Middle frontal gyrus (tissue), 1 donor: ENCODE measurements around the gene GRM5.

ENCODE experiments used
- DNase-seq: peaks from one replicate; pipeline ENCODE4 v3.0.0-alpha.2; 2015; ENCODE audit warnings: low spot score; ENCODE audit errors: extremely low spot score

The GRM5 gene

DNA sequence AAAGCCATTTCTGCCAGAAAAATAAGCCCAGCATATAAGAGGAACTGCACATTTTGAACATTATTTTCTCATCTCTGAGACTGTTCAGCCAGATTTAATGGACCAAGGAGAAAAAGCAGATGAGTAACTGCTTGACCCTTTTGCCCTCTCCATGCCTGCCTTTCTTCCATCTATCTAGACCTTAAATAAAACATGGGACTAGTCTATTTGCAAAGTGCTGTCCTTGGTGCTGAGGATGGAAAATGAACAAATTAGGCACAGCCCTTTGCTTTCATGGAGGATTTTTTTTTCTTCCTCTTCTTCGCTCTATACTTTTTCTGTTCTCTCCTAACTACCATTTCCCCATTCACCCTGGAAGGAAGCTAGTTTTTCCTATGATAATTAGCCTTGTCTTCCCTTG lies 361.3 kb downstream of the GRM5 start:
- no peak for DNase-seq

DNA sequence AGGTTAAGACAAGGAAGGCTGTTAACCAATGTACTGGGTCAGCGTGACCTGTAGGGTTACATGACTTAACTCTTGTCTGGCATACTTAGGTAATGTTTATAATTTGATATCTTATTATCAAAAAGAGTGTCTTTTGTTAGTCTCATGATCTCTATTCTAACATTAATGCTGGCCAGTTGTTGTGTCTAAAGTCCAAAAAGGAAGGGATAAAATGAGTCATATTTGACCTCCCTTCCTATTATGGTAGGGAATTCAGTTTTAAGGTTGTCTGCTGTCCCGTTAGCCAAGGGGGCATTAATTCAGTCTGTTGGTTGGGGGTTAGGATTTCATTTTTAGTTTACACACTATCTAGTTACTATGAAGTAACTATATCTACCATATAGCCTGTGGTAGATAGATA lies 364.0 kb downstream of the GRM5 start:
- DNase-seq, result no peak

DNA sequence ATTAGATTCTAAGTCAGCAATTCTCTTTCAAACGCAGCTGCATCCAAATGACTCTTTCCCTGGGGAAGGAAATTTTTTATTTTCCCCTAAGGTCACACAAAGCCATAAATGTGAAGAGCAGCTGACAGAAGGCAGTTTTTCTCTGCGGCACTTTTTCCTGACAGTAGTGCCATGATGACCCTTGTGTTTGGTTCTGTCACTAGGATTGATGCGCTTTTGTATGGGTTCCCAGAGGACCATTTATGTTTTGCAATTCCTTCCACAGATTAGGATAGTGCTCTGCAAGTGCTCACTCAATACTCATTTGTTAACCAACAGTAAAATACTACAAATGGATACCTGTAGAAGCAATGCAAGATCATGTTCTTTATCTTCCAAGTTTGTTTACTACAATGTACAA lies 368.6 kb downstream of the GRM5 start:
- DNase-seq, result no peak

DNA sequence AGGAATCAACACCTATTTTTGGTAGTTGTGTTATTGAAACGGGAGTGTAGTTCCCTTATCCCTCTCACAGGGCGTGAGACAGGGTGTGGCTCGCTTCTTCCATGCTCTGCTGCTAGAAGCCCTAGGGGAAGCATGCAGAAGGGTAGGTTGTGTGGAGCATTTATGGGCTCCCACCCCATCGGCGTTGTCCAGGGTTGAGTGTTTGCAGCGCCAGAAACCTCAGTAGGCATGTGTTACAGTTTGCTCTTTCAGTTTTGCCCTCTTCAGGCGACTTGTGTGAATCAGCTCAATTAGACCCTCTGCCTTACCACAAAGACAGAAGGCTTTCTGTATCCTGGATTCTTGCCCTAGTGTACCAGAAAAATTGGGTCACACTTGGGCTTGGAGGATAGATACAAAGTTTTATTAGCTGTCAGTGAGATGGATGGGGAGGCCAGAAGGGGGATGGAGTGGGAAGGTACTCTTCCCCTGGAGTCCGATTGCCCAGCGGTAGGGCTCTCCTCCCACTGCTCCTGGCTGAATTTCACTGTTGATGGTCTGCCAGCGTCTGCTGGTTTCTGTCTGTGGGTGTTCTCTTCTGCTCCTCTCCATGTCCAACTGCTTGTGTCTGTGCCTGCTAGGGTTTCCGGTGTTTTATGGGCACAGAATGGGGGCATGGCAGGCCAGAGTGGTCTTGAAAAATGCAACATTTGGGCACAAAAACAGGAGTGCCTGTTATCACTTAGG lies 369.9 kb downstream of the GRM5 start:
- no peak for DNase-seq

DNA sequence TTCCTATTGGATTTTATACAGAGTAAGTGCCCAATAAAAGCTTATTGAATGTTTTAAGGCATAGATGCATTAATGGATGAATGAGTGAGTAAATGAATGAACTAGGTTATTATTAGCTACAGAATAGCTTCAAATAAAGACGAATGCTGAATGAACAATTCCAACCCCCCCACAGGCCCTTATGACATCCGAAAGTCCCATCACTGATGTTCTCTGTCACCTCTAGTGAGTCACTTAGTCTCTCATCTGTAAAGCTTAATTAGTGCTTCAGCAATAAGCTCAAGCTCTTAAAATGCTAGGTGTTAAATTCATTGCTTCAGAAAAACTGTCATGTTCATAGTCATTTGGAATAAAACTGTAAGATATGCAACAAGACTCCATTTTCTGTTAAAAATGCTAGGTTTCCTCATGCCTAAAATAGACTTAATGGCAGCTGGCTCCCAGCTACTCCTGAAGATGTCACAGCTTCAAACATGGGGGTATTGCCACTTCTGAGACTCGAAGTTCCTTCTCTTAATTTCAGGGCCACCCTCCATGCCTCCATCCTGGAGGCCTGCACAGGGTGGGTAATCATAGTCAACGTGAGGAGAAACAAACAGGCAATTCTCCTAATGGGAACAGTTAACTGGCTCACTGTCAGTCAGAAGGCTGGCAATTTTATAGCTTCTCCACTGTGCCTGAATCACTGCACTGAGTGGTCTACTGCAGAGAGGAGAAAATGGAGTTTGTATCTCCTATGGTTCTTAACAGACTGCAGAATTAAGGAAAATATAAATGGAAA lies 373.3 kb downstream of the GRM5 start:
- no peak for DNase-seq

DNA sequence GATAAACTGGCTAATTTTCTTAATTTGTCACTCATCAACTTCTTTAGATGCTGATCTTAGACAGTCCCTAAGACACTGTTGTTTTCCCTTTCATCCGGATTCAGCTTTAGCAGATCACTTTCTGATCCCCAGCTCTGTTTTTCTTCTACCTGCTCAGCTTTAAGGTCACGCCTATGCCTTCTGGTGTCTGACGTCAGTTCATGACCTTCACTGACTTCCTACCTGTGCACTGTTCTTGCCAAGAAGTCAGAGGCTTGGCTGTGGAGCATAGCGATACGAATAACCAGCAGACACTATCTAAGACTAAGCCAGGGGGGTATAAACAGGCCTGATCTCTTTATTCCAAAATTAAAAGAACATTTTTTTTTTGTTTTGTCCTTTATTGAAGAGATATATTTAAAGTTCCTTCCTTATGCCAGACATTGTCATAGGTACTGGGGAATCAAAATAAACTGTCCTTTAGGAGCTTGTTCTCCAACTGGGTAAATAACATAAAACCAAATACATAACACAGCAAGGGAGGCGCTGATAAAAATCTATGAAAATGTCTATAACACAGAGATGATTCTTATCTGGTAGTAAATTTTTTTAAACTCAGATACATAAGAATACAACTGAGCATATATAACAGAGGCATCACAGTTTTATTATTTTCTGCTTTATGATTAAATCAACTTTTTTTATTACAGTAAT lies 376.1 kb downstream of the GRM5 start:
- DNase-seq, result no peak

DNA sequence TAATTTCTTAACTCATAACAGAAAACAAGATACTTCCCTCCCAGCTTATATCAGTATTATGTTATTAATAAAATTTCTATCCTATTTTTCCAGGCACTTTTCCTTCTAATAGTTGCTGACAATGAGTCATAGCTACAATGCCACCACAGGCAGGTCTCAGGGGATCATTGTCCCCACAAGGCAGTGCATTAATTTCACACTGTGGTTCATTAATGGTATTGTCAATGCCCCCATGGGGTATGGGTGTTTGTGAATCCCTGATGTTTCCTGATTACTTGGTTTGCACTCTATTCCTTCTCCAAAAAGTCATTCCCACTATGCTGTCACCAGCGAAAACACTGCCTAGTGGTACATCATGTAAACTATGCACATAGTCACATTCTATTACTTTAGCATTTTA lies 382.8 kb downstream of the GRM5 start:
- no peak for DNase-seq

DNA sequence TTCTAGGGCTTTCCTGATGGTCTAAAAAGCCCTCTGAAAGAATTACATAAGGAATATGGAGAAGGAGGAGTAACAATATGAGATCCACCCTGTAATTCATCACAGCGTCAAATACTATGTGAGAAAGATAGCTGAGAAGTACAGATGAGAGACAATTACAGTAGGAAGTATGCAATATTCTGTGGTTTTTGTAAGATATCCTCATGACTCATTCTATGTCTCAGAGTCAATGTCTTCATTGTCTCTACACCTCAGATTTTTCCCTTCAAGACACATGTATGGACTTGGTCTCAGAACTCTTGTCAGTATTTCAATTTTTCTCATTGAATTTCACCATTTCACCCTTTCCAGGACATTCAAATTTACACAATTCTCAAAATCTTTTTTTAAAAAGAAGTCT lies 385.0 kb downstream of the GRM5 start:
- no peak for DNase-seq

DNA sequence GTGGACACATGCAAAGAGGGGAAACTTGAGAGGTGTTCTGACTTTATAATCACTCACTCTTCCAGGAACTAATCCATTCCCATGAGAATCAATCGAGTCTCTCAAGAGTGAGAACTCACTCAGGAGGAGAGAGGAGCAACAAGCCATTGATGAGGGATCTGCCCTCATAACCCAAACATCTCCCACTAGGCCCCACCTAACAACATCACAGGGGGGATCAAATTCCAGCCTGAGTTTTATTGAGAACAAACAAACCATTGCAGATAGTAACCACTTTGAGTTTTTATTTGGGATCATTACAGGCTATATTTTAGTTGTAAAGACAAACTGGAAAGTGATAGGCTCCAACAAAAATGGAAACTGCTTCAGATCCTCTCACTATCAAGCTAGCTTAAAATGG lies 399.4 kb downstream of the GRM5 start:
- DNase-seq, result no peak

DNA sequence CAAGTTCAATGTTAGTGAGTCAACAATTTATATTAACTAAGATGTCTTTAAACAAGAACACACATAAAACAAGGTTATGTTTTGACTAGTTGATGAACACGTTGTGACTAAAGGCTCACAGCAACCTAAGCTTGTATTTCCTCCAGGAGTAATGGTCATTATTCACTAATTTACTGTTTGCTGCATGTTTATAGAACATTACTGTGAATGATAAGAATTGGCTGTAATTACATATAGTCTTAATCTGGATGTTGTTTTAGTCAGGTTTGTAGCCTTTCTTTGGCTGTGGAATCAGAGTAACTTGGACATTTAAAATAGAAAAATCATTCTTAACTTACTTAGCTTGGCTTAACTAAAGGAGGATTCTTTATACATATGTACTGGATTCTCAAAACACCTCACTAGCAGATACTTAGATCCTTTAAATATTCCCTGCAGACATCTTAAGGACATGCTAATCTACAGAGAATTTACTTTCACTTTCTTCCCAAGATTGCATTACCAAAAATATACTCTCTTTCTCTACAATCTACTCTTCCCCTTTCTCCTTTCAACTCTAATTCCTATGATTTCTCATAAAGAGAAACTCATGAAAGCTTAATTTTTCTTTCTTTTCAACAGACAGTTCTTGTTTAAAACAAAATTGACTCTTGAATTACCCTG lies 408.6 kb downstream of the GRM5 start:
- DNase-seq, result no peak

DNA sequence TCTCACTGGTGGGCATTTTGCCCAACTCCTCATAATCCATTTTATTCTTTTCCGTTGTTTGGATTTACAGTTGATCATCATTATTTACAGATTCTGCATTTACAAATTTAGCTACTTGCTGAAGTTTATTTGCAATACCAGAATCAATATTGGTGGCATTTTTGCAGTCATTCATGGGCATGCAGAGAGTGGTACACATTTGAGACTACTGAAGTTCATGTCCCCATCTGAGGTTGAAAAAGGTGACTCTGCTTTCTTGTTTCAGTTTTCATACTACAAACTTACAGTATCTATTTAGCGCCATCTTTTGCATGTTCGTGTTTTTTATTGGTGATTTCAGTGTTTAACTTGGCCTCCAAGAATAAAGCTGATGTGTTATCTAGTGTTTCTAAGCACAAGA lies 409.5 kb downstream of the GRM5 start:
- DNase-seq, result no peak

DNA sequence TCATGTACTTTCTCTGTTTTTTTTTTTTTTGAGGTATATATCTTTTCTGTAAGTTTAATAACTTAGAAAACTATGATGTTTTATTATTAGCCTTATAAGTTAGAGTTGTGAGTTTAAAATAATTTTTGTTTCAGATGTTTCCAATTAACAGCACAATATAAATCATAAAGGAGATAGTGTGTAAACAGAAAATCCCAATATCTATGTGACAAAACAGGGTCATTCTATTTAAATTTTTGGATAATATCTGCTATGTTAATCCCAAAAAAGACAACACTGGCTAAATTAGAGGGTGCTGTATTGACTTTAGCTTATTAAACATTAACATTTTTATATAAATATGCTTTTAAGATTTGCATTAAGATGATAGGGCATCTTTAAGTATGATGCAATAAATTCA lies 410.1 kb downstream of the GRM5 start:
- DNase-seq, result no peak

DNA sequence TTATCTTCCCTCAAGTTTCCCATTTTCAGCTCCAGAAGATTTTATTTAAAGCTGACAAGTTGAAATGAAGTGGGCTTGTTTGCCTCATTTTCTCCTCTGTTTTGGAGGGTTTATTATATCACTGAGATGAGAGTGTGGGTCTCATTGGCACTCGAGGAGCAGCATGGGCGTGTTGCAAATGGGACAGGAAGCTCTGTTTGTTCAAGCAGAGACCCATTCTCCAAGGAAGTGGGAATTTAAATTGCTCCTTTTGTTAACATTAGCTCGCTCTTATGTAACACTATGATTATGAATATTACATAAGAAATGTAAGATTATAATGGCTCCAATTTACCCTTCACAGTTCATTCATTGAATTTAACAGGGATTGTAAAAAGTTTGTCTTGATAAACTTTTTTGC lies 410.6 kb downstream of the GRM5 start:
- DNase-seq, result no peak

DNA sequence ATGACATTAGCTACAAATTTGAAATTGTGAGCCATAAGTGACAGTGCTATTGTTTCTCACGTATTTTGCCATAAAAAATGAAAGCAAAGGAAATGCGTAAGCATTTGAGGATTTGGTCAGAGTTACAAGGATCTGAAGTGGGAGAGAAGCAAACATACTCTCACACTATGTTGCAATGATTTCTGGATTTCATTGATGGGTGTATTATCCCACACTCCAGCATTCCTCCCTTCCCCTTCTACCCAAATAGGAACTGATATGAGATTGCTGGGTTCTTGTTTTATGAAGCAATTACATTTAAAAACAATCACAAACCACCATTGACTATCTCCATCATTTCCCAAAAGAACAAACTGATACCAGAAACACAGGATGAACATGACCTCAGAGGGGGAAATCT lies 414.2 kb downstream of the GRM5 start:
- no peak for DNase-seq

DNA sequence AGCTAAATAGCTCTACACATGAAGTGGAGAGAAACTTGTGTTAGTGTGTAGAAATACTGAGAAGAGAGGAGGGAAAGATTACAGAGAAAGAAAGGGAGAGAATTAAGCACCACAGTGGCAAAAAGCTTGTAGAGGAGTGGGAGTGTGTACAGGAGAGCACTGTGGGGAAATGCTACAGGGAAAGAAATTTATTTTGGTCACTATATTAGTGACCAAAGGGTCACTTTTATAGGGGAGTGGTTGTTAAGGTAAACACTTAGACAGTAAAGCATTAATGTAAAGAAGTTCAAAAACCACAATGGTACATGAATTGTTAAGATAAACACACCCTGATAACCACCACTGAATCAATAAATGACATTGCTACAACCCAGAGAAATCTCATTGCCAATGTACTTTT lies 421.1 kb downstream of the GRM5 start:
- DNase-seq, result no peak

DNA sequence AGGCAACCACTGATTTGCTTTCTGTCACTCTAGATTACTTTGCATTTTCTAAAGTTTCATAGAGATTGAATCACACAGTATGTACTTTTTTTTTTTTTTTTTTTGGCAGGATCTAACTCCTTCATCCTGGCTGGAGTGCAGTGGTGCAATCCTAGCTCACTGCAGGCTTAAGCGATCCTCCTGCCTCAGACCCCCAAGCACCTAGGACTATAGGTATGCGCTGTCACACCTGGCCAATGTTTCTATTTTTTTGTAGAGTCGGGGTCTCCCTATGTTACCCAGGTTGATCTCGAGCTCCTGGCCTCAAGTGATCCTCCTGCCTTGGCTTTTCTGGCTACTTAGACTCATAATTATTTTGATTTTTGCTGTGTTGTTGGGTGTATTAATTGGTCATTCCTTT lies 433.6 kb downstream of the GRM5 start:
- no peak for DNase-seq

DNA sequence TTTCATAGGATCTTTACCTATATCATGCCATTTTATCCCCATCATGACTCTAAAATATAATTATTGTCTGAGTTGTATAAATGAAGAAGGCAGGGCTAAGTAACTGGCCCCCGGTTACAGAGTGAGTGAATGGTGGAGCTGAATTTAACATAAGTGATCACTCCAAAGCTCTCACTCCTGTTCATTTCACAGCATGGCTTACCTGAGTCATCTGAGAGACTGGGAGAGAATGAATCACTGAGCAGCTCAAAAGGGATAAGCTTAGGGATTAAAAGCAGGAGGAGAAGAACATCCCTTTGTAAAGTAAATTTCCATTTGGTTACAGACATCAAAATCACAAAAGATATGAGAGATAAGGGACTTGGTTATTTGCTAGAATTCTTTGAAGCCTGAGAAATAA lies 434.3 kb downstream of the GRM5 start:
- no peak for DNase-seq

DNA sequence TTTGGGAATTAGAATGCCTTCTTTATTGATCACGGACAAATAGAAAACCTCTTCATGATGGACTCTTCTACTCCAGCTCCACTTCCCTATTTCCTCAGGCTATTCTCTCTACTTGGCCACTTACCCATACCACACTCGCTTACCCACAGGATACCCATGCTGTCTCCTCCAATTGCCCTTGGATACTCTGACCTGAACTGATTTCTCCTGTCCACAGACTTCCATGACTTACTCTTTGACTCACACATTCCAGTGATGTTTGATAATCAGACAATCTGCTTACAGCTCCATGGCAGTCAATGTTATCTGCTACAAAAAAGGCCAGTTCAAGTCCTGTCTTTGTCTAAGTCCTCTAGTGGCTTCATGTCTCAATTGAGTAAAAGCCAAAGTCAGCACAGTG lies 436.3 kb downstream of the GRM5 start:
- DNase-seq, result no peak

DNA sequence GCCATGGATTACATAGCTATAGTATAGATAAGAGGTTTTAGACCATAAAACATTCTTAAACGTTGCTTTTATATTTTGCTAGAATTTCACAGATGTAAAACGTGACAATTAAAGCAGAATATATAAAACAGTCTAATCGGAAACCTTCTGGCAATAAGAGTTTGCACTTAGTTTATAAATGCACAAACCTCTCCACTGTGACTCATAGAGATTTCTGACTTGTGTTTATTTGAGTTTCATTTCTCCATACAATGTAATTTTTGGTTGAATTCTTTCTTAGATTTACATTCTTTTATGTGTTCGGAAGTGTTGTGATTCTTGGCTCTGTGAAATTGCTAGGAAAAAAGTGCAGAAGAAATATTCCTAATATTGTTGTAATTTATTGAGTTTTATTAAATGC lies 439.6 kb downstream of the GRM5 start:
- DNase-seq, result no peak

DNA sequence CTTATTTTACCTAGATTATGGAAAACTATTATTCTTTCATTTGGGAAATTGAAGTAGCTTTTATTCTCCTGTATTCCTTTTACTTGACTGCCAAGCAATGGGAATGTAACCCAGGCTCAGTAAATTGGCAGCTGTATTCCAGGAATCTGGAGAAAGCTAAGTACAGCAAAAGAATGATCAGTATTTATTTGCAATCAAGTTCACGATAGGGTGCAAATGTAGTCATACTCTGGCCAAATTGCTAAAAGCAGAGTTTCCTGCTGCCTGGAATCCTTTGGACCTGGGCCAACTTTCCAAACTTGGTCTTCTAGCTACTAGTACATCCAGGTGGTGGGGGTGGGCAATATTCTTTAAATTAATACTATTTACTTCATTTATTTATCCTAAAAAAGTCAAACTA lies 442.3 kb downstream of the GRM5 start:
- DNase-seq, result no peak

DNA sequence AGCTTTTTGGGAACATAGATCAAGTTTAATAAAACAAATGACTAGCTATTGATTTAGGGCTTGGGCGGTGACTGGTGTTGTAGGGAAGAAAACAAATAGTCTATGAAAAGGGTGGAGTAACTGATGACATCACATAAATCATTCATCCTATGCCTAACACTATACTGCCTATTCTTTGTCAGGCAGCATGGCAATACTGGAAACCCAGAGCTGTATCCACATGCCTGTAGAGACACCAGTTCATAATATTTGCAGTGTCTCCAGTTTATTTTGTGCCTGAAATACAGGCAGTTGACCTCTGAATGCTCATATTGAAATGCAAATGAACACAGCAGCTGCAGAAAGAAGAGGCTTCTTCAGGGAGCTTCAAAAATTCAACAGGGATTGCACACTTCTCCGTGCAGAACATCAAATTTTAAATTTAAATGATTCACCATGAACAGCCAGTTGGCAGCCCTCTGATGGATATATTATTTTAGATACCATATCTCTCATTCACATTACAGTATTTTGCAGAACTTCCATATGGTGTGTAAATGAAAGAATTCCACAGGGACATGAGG lies 445.1 kb downstream of the GRM5 start:
- no peak for DNase-seq
